ENCODE results near the gene MMP20. TPM values are rescaled to one million over a fixed set of nuclear protein-coding genes. Genes with fewer than 3 reads are reported as not detected.

Gene MMP20
- total RNA-seq, 1 experiment from 2014 or later = not detected

DNA sequence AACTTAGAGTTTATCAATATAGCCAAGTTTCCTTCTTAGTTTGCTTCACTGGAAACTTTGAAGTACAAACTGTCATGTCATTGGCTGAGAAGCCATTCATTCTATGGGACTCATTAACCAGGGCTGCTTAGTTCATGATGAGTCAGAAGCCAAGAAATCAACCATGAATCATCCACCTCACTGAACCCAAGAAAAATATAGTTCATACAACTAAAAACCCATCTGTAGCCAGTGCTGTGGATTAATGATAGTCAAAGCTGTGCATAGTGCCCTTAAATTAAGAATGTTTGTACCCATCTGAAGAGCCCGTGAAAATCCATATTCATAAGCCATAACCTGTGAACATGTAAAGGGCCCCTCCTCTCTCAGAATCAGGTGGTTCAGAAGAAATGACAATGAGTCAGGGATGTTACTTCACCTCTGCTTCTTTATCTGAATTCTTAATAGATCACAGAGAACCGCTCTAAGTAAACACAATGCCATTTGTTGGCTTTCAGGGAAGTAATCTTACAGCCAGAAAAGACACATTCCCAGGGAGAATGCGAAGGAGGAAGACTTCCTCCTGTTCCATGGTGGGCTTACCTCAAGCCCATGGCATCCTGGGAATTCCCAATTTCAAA lies 25.4 kb downstream of the MMP20 start:
- H3K27ac Mint-ChIP-seq (ENCODE audit: low read depth, unreplicated experiment) = peak overlapping the region; percentile 88
- H3K4me1 Mint-ChIP-seq (ENCODE audit: insufficient read depth, unreplicated experiment) = peaks cover 37% of the 10 kb centered on the region
- CTCF ChIA-PET = interaction anchor here (1.3 to 5.9 kb wide), 4 partner anchors 13 to 258 kb away, joined by 3 to 66 read pairs (median 4); no protein-coding TSS in a partner anchor
- no TSS peak for BruUV-seq (replicated peaks)
- no peak for TF ChIP-seq CTCF (IDR thresholded peaks at IDR 0.05; ENCODE audit: unreplicated experiment)
- H3K4me3 Mint-ChIP-seq (ENCODE audit: unreplicated experiment) = peak overlapping the region; percentile 31
- POLR2A ChIA-PET = interaction anchor here (0.6 to 2.6 kb wide), 12 partner anchors 8 to 483 kb away, joined by 3 to 17 read pairs (median 4); partner anchors contain the start of gene MMP7
- peak; percentile 92 for DNase-seq (ENCODE audit: unreplicated experiment)
- intact Hi-C loops (cut with micrococcal nuclease) = loop anchor here (1.0 kb wide), 1 partner anchor 35 kb away; no protein-coding TSS in a partner anchor
- no peaks in the 10 kb centered on the region for H3K27me3 Mint-ChIP-seq (ENCODE audit: insufficient read depth, unreplicated experiment)
- H3K9me3 Mint-ChIP-seq (ENCODE audit: unreplicated experiment) = no peaks in the 10 kb centered on the region
- peaks cover 6% of the 10 kb centered on the region for H3K36me3 Mint-ChIP-seq (ENCODE audit: insufficient read depth, unreplicated experiment)

GRCh38 chr11:102598272-102598671 lies 26.9 kb downstream of the MMP20 start:
- Mint-ChIP-seq H3K9me3 (ENCODE audit: unreplicated experiment) (no peaks in the 10 kb centered on the region), H3K27ac (ENCODE audit: low read depth, unreplicated experiment) (no peak overlapping the region), H3K4me1 (ENCODE audit: insufficient read depth, unreplicated experiment) (peaks cover 36% of the 10 kb centered on the region), H3K36me3 (ENCODE audit: insufficient read depth, unreplicated experiment) (peaks cover 6% of the 10 kb centered on the region), H3K4me3 (ENCODE audit: unreplicated experiment) (no peak overlapping the region), H3K27me3 (ENCODE audit: insufficient read depth, unreplicated experiment) (no peaks in the 10 kb centered on the region)
- BruUV-seq (replicated peaks) = no TSS peak
- intact Hi-C loops (cut with micrococcal nuclease) = no loop called here
- POLR2A ChIA-PET = interaction anchor here (1.0 to 2.6 kb wide), 3 partner anchors 11 to 38 kb away, joined by 3 to 16 read pairs (median 6); no protein-coding TSS in a partner anchor
- TF ChIP-seq CTCF (IDR thresholded peaks at IDR 0.05; ENCODE audit: unreplicated experiment) = no peak
- CTCF ChIA-PET = interaction anchor here (0.6 to 1.4 kb wide), 2 partner anchors 15 to 256 kb away, joined by 4 to 8 read pairs; no protein-coding TSS in a partner anchor
- no peak for DNase-seq (ENCODE audit: unreplicated experiment)

DNA sequence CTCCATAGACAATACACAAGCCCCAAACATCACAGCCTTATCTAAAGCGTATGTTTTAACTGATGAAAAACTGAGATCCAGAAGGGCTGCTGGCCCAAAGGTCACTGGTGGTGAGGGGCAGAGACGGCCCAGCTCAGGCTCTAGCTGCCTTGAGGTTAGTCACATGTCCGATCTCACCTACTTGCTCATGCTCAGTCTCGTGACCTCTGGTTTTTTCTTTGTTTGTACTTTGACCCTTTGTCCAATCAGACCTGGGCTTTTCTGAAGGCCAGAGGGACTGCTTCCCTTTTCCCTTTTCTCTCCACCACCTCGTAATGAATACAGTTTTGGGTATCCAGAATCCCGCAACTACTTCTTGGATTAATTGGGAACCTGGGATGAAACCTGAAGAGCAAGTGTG lies 28.6 kb downstream of the MMP20 start:
- Mint-ChIP-seq H3K27me3 (ENCODE audit: insufficient read depth, unreplicated experiment) (no peaks in the 10 kb centered on the region), H3K9me3 (ENCODE audit: unreplicated experiment) (no peaks in the 10 kb centered on the region), H3K27ac (ENCODE audit: low read depth, unreplicated experiment) (no peak overlapping the region), H3K36me3 (ENCODE audit: insufficient read depth, unreplicated experiment) (peaks cover 6% of the 10 kb centered on the region), H3K4me1 (ENCODE audit: insufficient read depth, unreplicated experiment) (peaks cover 28% of the 10 kb centered on the region), H3K4me3 (ENCODE audit: unreplicated experiment) (no peak overlapping the region)
- intact Hi-C loops (cut with micrococcal nuclease) = no loop called here
- ChIA-PET POLR2A (interaction anchor here (0.6 kb wide), 1 partner anchor 43 kb away, joined by 3 read pairs; no protein-coding TSS in a partner anchor), CTCF (interaction anchor here (1.4 kb wide), 1 partner anchor 17 kb away, joined by 8 read pairs; no protein-coding TSS in a partner anchor)
- no peak for TF ChIP-seq CTCF (IDR thresholded peaks at IDR 0.05; ENCODE audit: unreplicated experiment)
- BruUV-seq (replicated peaks) = no TSS peak
- no peak for DNase-seq (ENCODE audit: unreplicated experiment)
